Suprapubic skin (tissue), 3 donors: ENCODE data around the gene AKAP1.

Source experiments
- CTCF ChIP-seq, 2 donors: fragments of 200-600 bp in 1 of 2; fragments of 450-650 bp in 1 of 2; sonication (generic) in 1 of 2; IDR thresholded peaks; one replicate each; pipeline ENCODE4 v1.5.1; 2016 to 2019; ENCODE audit warnings: antibody characterized with exemption in 2 of 2, mild to moderate bottlenecking in 1 of 2, moderate library complexity in 1 of 2
- EP300 ChIP-seq: sonication (generic); formaldehyde crosslinking; IDR thresholded peaks from one replicate; pipeline ENCODE4 v1.6.1; 2017; ENCODE audit warnings: antibody characterized with exemption
- POLR2A ChIP-seq, 2 donors: fragments of 450-650 bp; IDR thresholded peaks; one replicate each; pipeline ENCODE4 v1.6.1; 2017; ENCODE audit warnings: antibody characterized with exemption in 2 of 2, mild to moderate bottlenecking in 2 of 2, moderate library complexity in 2 of 2

GRCh38 chr17:57108671-57109392 is 23.8 kb downstream of the AKAP1 start:
- TF ChIP-seq POLR2A (IDR thresholded peaks at IDR 0.05) (no peak), CTCF (IDR thresholded peaks at IDR 0.05) (no peak), EP300 (no peak)
